WTC11 (cell line): ENCODE data around the gene FAM20A. TPM values are rescaled to one million over a fixed set of nuclear protein-coding genes. Genes with fewer than 3 reads are reported as not detected.

Experiments used
- ATAC-seq: fragments of 200-7000 bp; cut with Tn5 transposase; 2 replicates; pipeline ENCODE4 v1.10.0; 2021; ENCODE audit warnings: mild to moderate bottlenecking, moderate library complexity
- CTCF ChIA-PET: fragments of 300-600 bp; sonication (Branson Sonifier 250); formaldehyde crosslinking; loops from one replicate; lab custom pipeline; 2021; ENCODE audit warnings: antibody characterized with exemption; lab: Charles Lee
- POLR2A ChIA-PET: fragments of 350-600 bp; sonication (Branson Sonifier 250); formaldehyde crosslinking; loops from one replicate; lab custom pipeline; 2021; ENCODE audit warnings: antibody characterized with exemption; lab: Charles Lee
- DNase-seq: peaks from one replicate; pipeline ENCODE4 v3.0.0; 2021; ENCODE audit warnings: low spot score
- H3K27ac Mint-ChIP-seq: 2 replicates; pipeline ENCODE4 v1.8.0; 2021; ENCODE audit warnings: mixed read lengths
- H3K27me3 Mint-ChIP-seq: 2 replicates; pipeline ENCODE4 v1.8.0; 2021; ENCODE audit warnings: low read depth, mild to moderate bottlenecking, moderate library complexity, mixed read lengths
- H3K36me3 Mint-ChIP-seq: 2 replicates; pipeline ENCODE4 v1.8.0; 2021; ENCODE audit warnings: mixed read lengths
- H3K4me1 Mint-ChIP-seq: 2 replicates; pipeline ENCODE4 v1.8.0; 2022; ENCODE audit warnings: mixed read lengths
- H3K4me3 Mint-ChIP-seq: 2 replicates; pipeline ENCODE4 v1.8.0; 2021; ENCODE audit warnings: mild to moderate bottlenecking, moderate library complexity, mixed read lengths
- H3K9me3 Mint-ChIP-seq: 2 replicates; pipeline ENCODE4 v1.8.0; 2021; ENCODE audit warnings: mixed read lengths
- ATF1 ChIP-seq: sonication (generic); formaldehyde crosslinking; IDR thresholded peaks from 2 replicates; pipeline ENCODE4 v1.8.1; 2023; ENCODE audit warnings: mild to moderate bottlenecking, moderate library complexity, missing genetic modification reagents
- ATF3 ChIP-seq: sonication (generic); formaldehyde crosslinking; conservative IDR thresholded peaks from 2 replicates; pipeline ENCODE4 v1.8.1; 2022; ENCODE audit warnings: mild to moderate bottlenecking, missing genetic modification reagents
- CBFB ChIP-seq: sonication (generic); formaldehyde crosslinking; IDR thresholded peaks from 2 replicates; pipeline ENCODE4 v1.8.1; 2022; ENCODE audit warnings: mild to moderate bottlenecking, low read depth, missing genetic modification reagents
- CTCF ChIP-seq: fragments of 200-600 bp; IDR thresholded peaks from 2 replicates; pipeline ENCODE4 v1.8.0; 2022; ENCODE audit warnings: antibody characterized with exemption
- E2F1 ChIP-seq: sonication (generic); formaldehyde crosslinking; IDR thresholded peaks from 2 replicates; pipeline ENCODE4 v1.8.0; 2022; ENCODE audit warnings: mild to moderate bottlenecking, missing genetic modification reagents
- ESRRA ChIP-seq: sonication (generic); formaldehyde crosslinking; IDR thresholded peaks from 2 replicates; pipeline ENCODE4 v1.8.1; 2022; ENCODE audit warnings: mild to moderate bottlenecking, missing genetic modification reagents, borderline replicate concordance
- FOXP4 ChIP-seq: sonication (generic); formaldehyde crosslinking; IDR thresholded peaks from 2 replicates; pipeline ENCODE4 v1.8.0; 2022; ENCODE audit warnings: mild to moderate bottlenecking, missing genetic modification reagents
- IRF1 ChIP-seq: sonication (generic); formaldehyde crosslinking; IDR thresholded peaks from 2 replicates; pipeline ENCODE4 v1.8.0; 2023; ENCODE audit warnings: missing genetic modification reagents
- JUN ChIP-seq: sonication (generic); formaldehyde crosslinking; IDR thresholded peaks from 2 replicates; pipeline ENCODE4 v1.8.0; 2023; ENCODE audit warnings: mild to moderate bottlenecking, missing genetic modification reagents
- NR2C2 ChIP-seq: sonication (generic); formaldehyde crosslinking; IDR thresholded peaks from 2 replicates; pipeline ENCODE4 v1.8.0; 2022; ENCODE audit warnings: mild to moderate bottlenecking, missing genetic modification reagents
- RELA ChIP-seq: sonication (generic); formaldehyde crosslinking; IDR thresholded peaks from 2 replicates; pipeline ENCODE4 v1.8.1; 2022; ENCODE audit warnings: missing genetic modification reagents, mild to moderate bottlenecking, borderline replicate concordance
- SP1 ChIP-seq: sonication (generic); formaldehyde crosslinking; conservative IDR thresholded peaks from 2 replicates; pipeline ENCODE4 v1.8.1; 2022; ENCODE audit warnings: missing genetic modification reagents
- STAT6 ChIP-seq: sonication (generic); formaldehyde crosslinking; conservative IDR thresholded peaks from 2 replicates; pipeline ENCODE4 v1.8.1; 2023; ENCODE audit warnings: mild to moderate bottlenecking, low read depth, missing genetic modification reagents, moderate library complexity
- ZBTB21 ChIP-seq: sonication (generic); formaldehyde crosslinking; IDR thresholded peaks from 2 replicates; pipeline ENCODE4 v1.8.1; 2023; ENCODE audit warnings: mild to moderate bottlenecking, missing genetic modification reagents, borderline replicate concordance
- ZNF138 ChIP-seq: sonication (generic); formaldehyde crosslinking; conservative IDR thresholded peaks from 2 replicates; pipeline ENCODE4 v1.8.1; 2022; ENCODE audit warnings: mild to moderate bottlenecking, moderate library complexity, missing genetic modification reagents
- ZNF232 ChIP-seq: sonication (generic); formaldehyde crosslinking; IDR thresholded peaks from 2 replicates; pipeline ENCODE4 v1.8.0; 2022; ENCODE audit warnings: mild to moderate bottlenecking, missing genetic modification reagents
- ZNF425 ChIP-seq: fragments of 250-450 bp; sonication (Bioruptor Pico); conservative IDR thresholded peaks from 2 replicates; pipeline ENCODE4 v1.9.0; 2021; ENCODE audit warnings: mild to moderate bottlenecking
- total RNA-seq: library from RNA; stranded (reverse); gene quantifications from 3 replicates; pipeline ENCODE4 v1.2.3, GENCODE V29; 2021
- TF ChIP-seq, protein P1 (sequence below): fragments of 250-450 bp; sonication (Bioruptor Pico); IDR thresholded peaks from 2 replicates; pipeline ENCODE4 v2.1.2; 2022; ENCODE audit warnings: mild to moderate bottlenecking, moderate library complexity
- TF ChIP-seq, protein P2 (sequence below): sonication (generic); formaldehyde crosslinking; IDR thresholded peaks from 2 replicates; pipeline ENCODE4 v1.8.1; 2022; ENCODE audit warnings: low read depth, mild to moderate bottlenecking, moderate library complexity, missing genetic modification reagents, borderline replicate concordance
- TF ChIP-seq, protein P3 (sequence below): sonication (generic); formaldehyde crosslinking; IDR thresholded peaks from 2 replicates; pipeline ENCODE4 v1.8.1; 2022; ENCODE audit warnings: missing genetic modification reagents, borderline replicate concordance

Gene FAM20A
- total RNA-seq, 1 experiment from 2014 or later: 5.8 TPM

GRCh38 chr17:68569346-68569745 lies 31.8 kb downstream of the FAM20A start:
- CTCF ChIA-PET: no interaction called here
- DNase-seq (no peak), ATAC-seq (no peak)
- POLR2A ChIA-PET: no interaction called here
- TF ChIP-seq, protein P1, sequence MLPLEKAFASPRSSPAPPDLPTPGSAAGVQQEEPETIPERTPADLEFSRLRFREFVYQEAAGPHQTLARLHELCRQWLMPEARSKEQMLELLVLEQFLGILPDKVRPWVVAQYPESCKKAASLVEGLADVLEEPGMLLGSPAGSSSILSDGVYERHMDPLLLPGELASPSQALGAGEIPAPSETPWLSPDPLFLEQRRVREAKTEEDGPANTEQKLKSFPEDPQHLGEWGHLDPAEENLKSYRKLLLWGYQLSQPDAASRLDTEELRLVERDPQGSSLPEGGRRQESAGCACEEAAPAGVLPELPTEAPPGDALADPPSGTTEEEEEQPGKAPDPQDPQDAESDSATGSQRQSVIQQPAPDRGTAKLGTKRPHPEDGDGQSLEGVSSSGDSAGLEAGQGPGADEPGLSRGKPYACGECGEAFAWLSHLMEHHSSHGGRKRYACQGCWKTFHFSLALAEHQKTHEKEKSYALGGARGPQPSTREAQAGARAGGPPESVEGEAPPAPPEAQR (CRISPR knock-in tag): no peak
- no peak for TF ChIP-seq RELA
- TF ChIP-seq, protein P2, sequence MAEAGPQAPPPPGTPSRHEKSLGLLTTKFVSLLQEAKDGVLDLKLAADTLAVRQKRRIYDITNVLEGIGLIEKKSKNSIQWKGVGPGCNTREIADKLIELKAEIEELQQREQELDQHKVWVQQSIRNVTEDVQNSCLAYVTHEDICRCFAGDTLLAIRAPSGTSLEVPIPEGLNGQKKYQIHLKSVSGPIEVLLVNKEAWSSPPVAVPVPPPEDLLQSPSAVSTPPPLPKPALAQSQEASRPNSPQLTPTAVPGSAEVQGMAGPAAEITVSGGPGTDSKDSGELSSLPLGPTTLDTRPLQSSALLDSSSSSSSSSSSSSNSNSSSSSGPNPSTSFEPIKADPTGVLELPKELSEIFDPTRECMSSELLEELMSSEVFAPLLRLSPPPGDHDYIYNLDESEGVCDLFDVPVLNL (CRISPR knock-in tag): no peak
- no peak for TF ChIP-seq FOXP4 (CRISPR knock-in tag)
- H3K9me3 Mint-ChIP-seq: no peaks in the 10 kb centered on the region
- no peaks in the 10 kb centered on the region for H3K27me3 Mint-ChIP-seq
- no peaks in the 10 kb centered on the region for H3K36me3 Mint-ChIP-seq
- no peaks in the 10 kb centered on the region for H3K4me1 Mint-ChIP-seq
- no peak overlapping the region for H3K4me3 Mint-ChIP-seq
- no peak overlapping the region for H3K27ac Mint-ChIP-seq

GRCh38 chr17:68568581-68568980 lies 32.6 kb downstream of the FAM20A start:
- Mint-ChIP-seq H3K9me3 (no peaks in the 10 kb centered on the region), H3K27ac (no peak overlapping the region), H3K27me3 (no peaks in the 10 kb centered on the region), H3K4me1 (no peaks in the 10 kb centered on the region), H3K4me3 (no peak overlapping the region), H3K36me3 (no peaks in the 10 kb centered on the region)
- no peak for ATAC-seq
- CTCF ChIA-PET: no interaction called here
- DNase-seq: no peak
- POLR2A ChIA-PET: no interaction called here
- TF ChIP-seq ZNF232 (CRISPR knock-in tag) (no peak), ZNF425 (CRISPR knock-in tag) (no peak), ZNF138 (CRISPR knock-in tag) (no peak), STAT6 (CRISPR knock-in tag) (no peak), IRF1 (CRISPR knock-in tag) (no peak), CTCF (no peak), JUN (CRISPR knock-in tag) (no peak), E2F1 (CRISPR knock-in tag) (no peak), ZBTB21 (CRISPR knock-in tag) (no peak), ATF3 (no peak), SP1 (CRISPR knock-in tag) (no peak), NR2C2 (no peak), ATF1 (CRISPR knock-in tag) (no peak), CBFB (no peak), ESRRA (CRISPR knock-in tag) (no peak)
- TF ChIP-seq, protein P3, sequence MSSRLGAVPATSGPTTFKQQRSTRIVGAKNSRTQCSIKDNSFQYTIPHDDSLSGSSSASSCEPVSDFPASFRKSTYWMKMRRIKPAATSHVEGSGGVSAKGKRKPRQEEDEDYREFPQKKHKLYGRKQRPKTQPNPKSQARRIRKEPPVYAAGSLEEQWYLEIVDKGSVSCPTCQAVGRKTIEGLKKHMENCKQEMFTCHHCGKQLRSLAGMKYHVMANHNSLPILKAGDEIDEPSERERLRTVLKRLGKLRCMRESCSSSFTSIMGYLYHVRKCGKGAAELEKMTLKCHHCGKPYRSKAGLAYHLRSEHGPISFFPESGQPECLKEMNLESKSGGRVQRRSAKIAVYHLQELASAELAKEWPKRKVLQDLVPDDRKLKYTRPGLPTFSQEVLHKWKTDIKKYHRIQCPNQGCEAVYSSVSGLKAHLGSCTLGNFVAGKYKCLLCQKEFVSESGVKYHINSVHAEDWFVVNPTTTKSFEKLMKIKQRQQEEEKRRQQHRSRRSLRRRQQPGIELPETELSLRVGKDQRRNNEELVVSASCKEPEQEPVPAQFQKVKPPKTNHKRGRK: no peak
